PC-9 (cell line): ENCODE data around the gene SLC43A1.

Experiments
- CTCF ChIP-seq: fragments of 200-600 bp; sonication (generic); conservative IDR thresholded peaks from 2 replicates; pipeline ENCODE4 v1.6.1; 2017; ENCODE audit warnings: mixed run types, antibody characterized with exemption, mild to moderate bottlenecking, moderate library complexity
- EZH2 ChIP-seq: fragments of 200-600 bp; sonication (generic); IDR thresholded peaks from 2 replicates; pipeline ENCODE4 v1.8.0; 2017; ENCODE audit warnings: antibody characterized with exemption, low read depth

- TF ChIP-seq CTCF, result no peak
- TF ChIP-seq EZH2, result no peak
These were observed 42.1 kb downstream of the SLC43A1 start for GRCh38 chr11:57473285-57473841.
